Measurements from ENCODE around the gene CAPN3.

- no peak for TF ChIP-seq POLR2A (IDR thresholded peaks at IDR 0.05)
- no peak for TF ChIP-seq CTCF (IDR thresholded peaks at IDR 0.05 in 8 of 11, conservative IDR thresholded peaks at IDR 0.05 in 3 of 11)
These were observed 16.0 kb downstream of the CAPN3 start for GRCh38 chr15:42375252-42375651.
